K562 (cell line): Measurements from ENCODE around the gene NMT1. TPM values are rescaled to one million over a fixed set of nuclear protein-coding genes. Genes with fewer than 3 reads are reported as not detected.

Source experiments
- CHAMP1 ChIP-seq: fragments of 450-650 bp; IDR thresholded peaks from 2 replicates; pipeline ENCODE4 v1.6.1; 2016; ENCODE audit warnings: mild to moderate bottlenecking
- COPS2 ChIP-seq: fragments of 450-650 bp; conservative IDR thresholded peaks from 2 replicates; pipeline ENCODE4 v1.6.1; 2016; ENCODE audit warnings: mild to moderate bottlenecking, moderate library complexity
- EHMT2 ChIP-seq: fragments of 450-650 bp; IDR thresholded peaks from 2 replicates; pipeline ENCODE4 v1.6.1; 2018; ENCODE audit warnings: antibody characterized with exemption
- FOXJ3 ChIP-seq: sonication (generic); formaldehyde crosslinking; IDR thresholded peaks from 2 replicates; pipeline ENCODE4 v1.4.0; 2020; ENCODE audit warnings: mild to moderate bottlenecking, missing genetic modification reagents
- GTF2E2 ChIP-seq: fragments of 200-800 bp; sonication (Bioruptor generic); IDR thresholded peaks from 2 replicates; pipeline ENCODE4 v1.6.1; 2016; ENCODE audit warnings: missing genetic modification characterization, missing compliant biosample characterization
- HLTF ChIP-seq: fragments of 450-650 bp; IDR thresholded peaks from 2 replicates; pipeline ENCODE4 v1.6.1; 2016
- KLF1 ChIP-seq: fragments of 450-650 bp; IDR thresholded peaks from 2 replicates; pipeline ENCODE4 v1.6.1; 2016; ENCODE audit warnings: missing genetic modification characterization, missing compliant biosample characterization
- KLF13 ChIP-seq: fragments of 450-650 bp; IDR thresholded peaks from 2 replicates; pipeline ENCODE4 v1.6.1; 2016; ENCODE audit warnings: missing genetic modification characterization, low read depth, mild to moderate bottlenecking, missing compliant biosample characterization, moderate library complexity, borderline replicate concordance
- MAZ ChIP-seq, 2 experiments: fragments of 450-650 bp in 1 of 2; sonication (generic) in 1 of 2; formaldehyde crosslinking; IDR thresholded peaks in 1 of 2; conservative IDR thresholded peaks in 1 of 2; 2 replicates each; pipeline versions ENCODE4 v1.4.0 to v1.5.0; 2020; ENCODE audit warnings: mild to moderate bottlenecking in 1 of 2, missing genetic modification reagents in 1 of 2
- PKNOX1 ChIP-seq: fragments of 450-650 bp; IDR thresholded peaks from 2 replicates; pipeline ENCODE4 v1.6.1; 2016
- PRMT5 ChIP-seq: sonication (generic); formaldehyde crosslinking; IDR thresholded peaks from 2 replicates; pipeline ENCODE4 v1.5.0; 2020; ENCODE audit warnings: missing genetic modification reagents
- SFPQ ChIP-seq: fragments of 200-400 bp; formaldehyde crosslinking; IDR thresholded peaks from 2 replicates; pipeline ENCODE4 v1.6.1; 2017; ENCODE audit warnings: mild to moderate bottlenecking, low read depth, low read length, moderate library complexity
- SMARCB1 ChIP-seq: IDR thresholded peaks from 2 replicates; pipeline ENCODE4 v1.6.1; 2011; ENCODE audit warnings: improper control_type of control experiment, low read depth; ENCODE audit not compliant: insufficient read length
- SNRNP70 ChIP-seq: fragments of 200-400 bp; formaldehyde crosslinking; optimal IDR thresholded peaks from 2 replicates; pipeline ENCODE3; 2017; ENCODE audit warnings: low read depth, low read length
- THAP7 ChIP-seq: fragments of 250-450 bp; sonication (Bioruptor Pico); IDR thresholded peaks from 2 replicates; pipeline ENCODE4 v1.5.0; 2021
- ZBTB49 ChIP-seq: sonication (generic); formaldehyde crosslinking; IDR thresholded peaks from 2 replicates; pipeline ENCODE4 v1.8.0; 2022; ENCODE audit warnings: missing genetic modification reagents, mild to moderate bottlenecking, borderline replicate concordance
- ZNF696 ChIP-seq: fragments of 250-450 bp; sonication (Bioruptor Pico); conservative IDR thresholded peaks from 2 replicates; pipeline ENCODE4 v1.4.0; 2020; ENCODE audit warnings: mild to moderate bottlenecking, moderate library complexity
- ZNF699 ChIP-seq: fragments of 250-450 bp; sonication (Bioruptor Pico); IDR thresholded peaks from 2 replicates; pipeline ENCODE4 v1.8.0; 2021; ENCODE audit warnings: mild to moderate bottlenecking, moderate library complexity; ENCODE audit not compliant: insufficient replicate concordance
- ZNF76 ChIP-seq: fragments of 250-450 bp; sonication (Bioruptor Pico); IDR thresholded peaks from 2 replicates; pipeline ENCODE4 v1.4.0; 2020; ENCODE audit warnings: mild to moderate bottlenecking, moderate library complexity, borderline replicate concordance
- polyA plus RNA-seq, 8 experiments: library from polyadenylated mRNA; depleted of rRNA in 4 of 8; stranded (reverse) in 5 of 8; unstranded in 3 of 8; fragments of >200 nt; fragmentation: Nextera tagmentation in 2 of 8; fragmentation: Illumina TruSeq in 1 of 8; extraction: Ambion mirVana in 2 of 8; extraction: Trizol in 1 of 8; gene quantifications; 2 replicates each; pipeline versions ENCODE4 v1.2.1 to v1.2.3, GENCODE V29; 2011 to 2014; ENCODE audit warnings: inconsistent platforms in 1 of 8, missing spikeins in 1 of 8
- total RNA-seq, 7 experiments: library from RNA; depleted of rRNA in 6 of 7; stranded (reverse); fragments of >200 nt in 6 of 7; fragmentation: Illumina TruSeq in 2 of 7; extraction: Trizol in 2 of 7; gene quantifications; 2 replicates each; pipeline versions ENCODE4 v1.2.1 to v1.2.3, GENCODE V29; 2011 to 2021; ENCODE audit warnings: low replicate concordance in 1 of 7

NMT1 gene
- total and polyA plus RNA-seq, 9 of the 15 experiments (the other 6 are each of a cell fraction or from before 2014, with no cell fraction given) = 86.7 to 569 (median 213) TPM

GRCh38 chr17:45123930-45124796, 63.0 kb downstream of the NMT1 start (continued):
- no peak for TF ChIP-seq SMARCB1
- TF ChIP-seq ZNF76 (CRISPR knock-in tag) = no peak
- TF ChIP-seq EHMT2 = no peak
- no peak for TF ChIP-seq CHAMP1
- TF ChIP-seq GTF2E2 (tag) = no peak
- peak; percentile 40 to 69; a peak in 3 of 4 replicates for TF ChIP-seq MAZ (CRISPR knock-in tag; conservative IDR thresholded peaks at IDR 0.05 in 1 of 2, IDR thresholded peaks at IDR 0.05 in 1 of 2)
- no peak for TF ChIP-seq SNRNP70
- no peak for TF ChIP-seq PRMT5
- TF ChIP-seq ZBTB49 (CRISPR knock-in tag) = no peak
- no peak for TF ChIP-seq COPS2
- peak; percentile 30; the same call in 1 of the 2 replicates for TF ChIP-seq PKNOX1
- TF ChIP-seq ZNF696 (CRISPR knock-in tag) = no peak
- no peak for TF ChIP-seq THAP7
- TF ChIP-seq SFPQ = no peak
- TF ChIP-seq FOXJ3 = no peak
- TF ChIP-seq ZNF699 = no peak
- TF ChIP-seq KLF1 (tag) = 0 out of 2 replicates have a peak, but pooled peaks have one; percentile 30
- TF ChIP-seq KLF13 (tag) = no peak
- TF ChIP-seq HLTF = no peak
